ENCODE measurements around the gene MXRA7. TPM values are rescaled to one million over a fixed set of nuclear protein-coding genes. Genes with fewer than 3 reads are reported as not detected.

The MXRA7 gene
- total and polyA plus RNA-seq, 4 donors = 4.8 to 22.1 (median 11.3) TPM

GRCh38 chr17:76690596-76691280, 20.0 kb downstream of the MXRA7 start:
- H3K27ac ChIP-seq (ENCODE audit: low read depth in 1 of 2, low read length in 2 of 2) = no peak overlapping the region
- H3K27me3 ChIP-seq (ENCODE audit: control insufficient read depth in 4 of 4, insufficient read depth in 4 of 4, low read length in 3 of 4) = no peaks in the 10 kb centered on the region
- H3K36me3 ChIP-seq (ENCODE audit: control insufficient read depth in 4 of 4, insufficient read depth in 3 of 4, low read depth in 1 of 4, low read length in 3 of 4) = no peaks in the 10 kb centered on the region
- TF ChIP-seq ATF3 (IDR thresholded peaks at IDR 0.05) (no peak), EGR1 (IDR thresholded peaks at IDR 0.05; ENCODE audit: low read depth in 2 of 2) (no peak), MAX (IDR thresholded peaks at IDR 0.05) (no peak), YY1 (IDR thresholded peaks at IDR 0.05) (no peak), FOXA1 (IDR thresholded peaks at IDR 0.05) (no peak), RXRA (IDR thresholded peaks at IDR 0.05) (no peak)
- no peaks in the 10 kb centered on the region for H3K9me3 ChIP-seq (ENCODE audit: control insufficient read depth in 4 of 4, low read length in 3 of 4)
- H3K9ac ChIP-seq (ENCODE audit: low read depth in 1 of 2, low read length in 2 of 2) = no peak overlapping the region
- no peak overlapping the region for H3K4me3 ChIP-seq (ENCODE audit: low read depth in 1 of 3, low read length in 3 of 3)
- DNase-seq (ENCODE audit: low spot score) = no peak
- H3K4me1 ChIP-seq (ENCODE audit: control insufficient read depth in 4 of 4, insufficient read depth in 4 of 4, low read length in 3 of 4) = peaks cover 0 to 3% (median 0%) of the 10 kb centered on the region in 4 donors
- 88% methylated on average over 13 of the region's 13 CpGs for WGBS

- H3K4me3 ChIP-seq (ENCODE audit: low read depth in 1 of 3, low read length in 3 of 3) = no peak overlapping the region
- no peak for DNase-seq (ENCODE audit: low spot score)
- no peaks in the 10 kb centered on the region for H3K4me1 ChIP-seq (ENCODE audit: control insufficient read depth in 4 of 4, insufficient read depth in 4 of 4, low read length in 3 of 4)
- no peak overlapping the region for H3K9ac ChIP-seq (ENCODE audit: low read depth in 1 of 2, low read length in 2 of 2)
- H3K27me3 ChIP-seq (ENCODE audit: control insufficient read depth in 4 of 4, insufficient read depth in 4 of 4, low read length in 3 of 4) = no peaks in the 10 kb centered on the region
- TF ChIP-seq YY1 (IDR thresholded peaks at IDR 0.05) = no peak
- no peak for TF ChIP-seq MAX (IDR thresholded peaks at IDR 0.05)
- TF ChIP-seq ATF3 (IDR thresholded peaks at IDR 0.05) = no peak
- no peak for TF ChIP-seq FOXA1 (IDR thresholded peaks at IDR 0.05)
- no peak for TF ChIP-seq FOXA2 (IDR thresholded peaks at IDR 0.05)
- no peak for TF ChIP-seq SP1 (IDR thresholded peaks at IDR 0.05)
- TF ChIP-seq TAF1 (conservative IDR thresholded peaks at IDR 0.05) = no peak
- no peak for TF ChIP-seq GABPA (IDR thresholded peaks at IDR 0.05 in 1 of 2, conservative IDR thresholded peaks at IDR 0.05 in 1 of 2)
- no peak for TF ChIP-seq REST (IDR thresholded peaks at IDR 0.05)
- no peak for TF ChIP-seq JUND (IDR thresholded peaks at IDR 0.05)
- no peak for TF ChIP-seq CTCF (IDR thresholded peaks at IDR 0.05; ENCODE audit: low read depth, low read length, missing input control)
- no peak for TF ChIP-seq RAD21 (IDR thresholded peaks at IDR 0.05)
- no peak for TF ChIP-seq NR2F2 (IDR thresholded peaks at IDR 0.05)
- TF ChIP-seq HNF4G (IDR thresholded peaks at IDR 0.05) = no peak
- WGBS = 93% methylated on average over 11 of the region's 11 CpGs
- no peak overlapping the region for H3K27ac ChIP-seq (ENCODE audit: low read depth in 1 of 2, low read length in 2 of 2)
- H3K9me3 ChIP-seq (ENCODE audit: control insufficient read depth in 4 of 4, low read length in 3 of 4) = no peaks in the 10 kb centered on the region
- no peaks in the 10 kb centered on the region for H3K36me3 ChIP-seq (ENCODE audit: control insufficient read depth in 4 of 4, insufficient read depth in 3 of 4, low read depth in 1 of 4, low read length in 3 of 4)
Measured at GRCh38 chr17:76689859-76690258, 20.9 kb downstream of the MXRA7 start.

All from liver (tissue), 9 donors.